ENCODE data around the gene TESK1.

The TESK1 gene

DNA sequence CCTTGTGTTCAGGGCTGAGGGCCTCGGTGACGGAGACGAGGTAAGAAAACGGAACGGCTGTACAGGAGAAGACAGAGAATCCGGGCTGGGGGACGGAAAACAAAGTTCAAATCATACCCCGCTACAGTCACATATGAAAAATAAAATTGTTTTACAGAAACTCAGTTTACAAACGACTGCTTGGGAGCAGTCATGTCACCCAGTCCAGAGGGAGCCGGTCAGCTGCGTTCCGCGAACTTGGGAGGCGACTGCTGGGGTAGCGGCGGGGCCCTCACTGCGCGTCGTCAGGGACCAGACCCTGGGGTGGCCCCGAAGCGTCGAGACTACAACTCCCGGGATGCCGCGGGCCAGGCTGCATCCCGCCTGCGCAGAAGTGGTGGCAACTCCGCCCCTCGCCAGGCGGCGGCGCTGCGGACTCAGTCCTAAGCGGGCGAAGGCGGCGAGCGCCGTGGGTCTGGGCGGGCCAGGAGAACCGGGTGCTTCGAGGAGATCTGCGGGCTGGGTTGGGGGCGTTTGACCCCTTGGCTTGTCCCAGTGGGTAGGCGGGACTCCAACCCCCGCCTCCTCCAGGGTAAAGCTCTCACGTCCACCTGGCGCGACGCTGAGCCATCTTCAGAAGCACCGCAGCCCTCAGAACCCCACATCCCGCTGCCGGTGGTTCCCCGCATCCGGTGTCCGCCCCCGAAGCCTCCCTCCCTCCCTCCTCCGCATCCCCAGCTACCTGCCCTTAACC, 41.6 kb downstream of the TESK1 start:
- H2AFZ ChIP-seq (ENCODE audit: low read depth), result peak overlapping the region; percentile 97
- peaks cover 17% of the 10 kb centered on the region for H3K4me1 ChIP-seq (ENCODE audit: low read depth, poor library complexity, severe bottlenecking)
- H3K9ac ChIP-seq, result peak overlapping the region; percentile 60
- H3K27me3 ChIP-seq (ENCODE audit: insufficient read depth, low read depth), result no peaks in the 10 kb centered on the region
- no peaks in the 10 kb centered on the region for H3K36me3 ChIP-seq (ENCODE audit: insufficient read depth)
- no peaks in the 10 kb centered on the region for H4K20me1 ChIP-seq (ENCODE audit: insufficient read depth)
- peak overlapping the region; percentile 99 for H3K4me2 ChIP-seq
- no peak overlapping the region for H3K4me3 ChIP-seq (IDR thresholded peaks at IDR 0.05; ENCODE audit: insufficient read depth, low read depth, low read length)
- no peaks in the 10 kb centered on the region for H3K79me2 ChIP-seq (ENCODE audit: insufficient read depth, low read depth)
- TF ChIP-seq CTCF (conservative IDR thresholded peaks at IDR 0.05; ENCODE audit: low read depth, low read length), result peak; percentile 62
- no peak overlapping the region; the same call in 1 of the 2 replicates for H3K27ac ChIP-seq

DNA sequence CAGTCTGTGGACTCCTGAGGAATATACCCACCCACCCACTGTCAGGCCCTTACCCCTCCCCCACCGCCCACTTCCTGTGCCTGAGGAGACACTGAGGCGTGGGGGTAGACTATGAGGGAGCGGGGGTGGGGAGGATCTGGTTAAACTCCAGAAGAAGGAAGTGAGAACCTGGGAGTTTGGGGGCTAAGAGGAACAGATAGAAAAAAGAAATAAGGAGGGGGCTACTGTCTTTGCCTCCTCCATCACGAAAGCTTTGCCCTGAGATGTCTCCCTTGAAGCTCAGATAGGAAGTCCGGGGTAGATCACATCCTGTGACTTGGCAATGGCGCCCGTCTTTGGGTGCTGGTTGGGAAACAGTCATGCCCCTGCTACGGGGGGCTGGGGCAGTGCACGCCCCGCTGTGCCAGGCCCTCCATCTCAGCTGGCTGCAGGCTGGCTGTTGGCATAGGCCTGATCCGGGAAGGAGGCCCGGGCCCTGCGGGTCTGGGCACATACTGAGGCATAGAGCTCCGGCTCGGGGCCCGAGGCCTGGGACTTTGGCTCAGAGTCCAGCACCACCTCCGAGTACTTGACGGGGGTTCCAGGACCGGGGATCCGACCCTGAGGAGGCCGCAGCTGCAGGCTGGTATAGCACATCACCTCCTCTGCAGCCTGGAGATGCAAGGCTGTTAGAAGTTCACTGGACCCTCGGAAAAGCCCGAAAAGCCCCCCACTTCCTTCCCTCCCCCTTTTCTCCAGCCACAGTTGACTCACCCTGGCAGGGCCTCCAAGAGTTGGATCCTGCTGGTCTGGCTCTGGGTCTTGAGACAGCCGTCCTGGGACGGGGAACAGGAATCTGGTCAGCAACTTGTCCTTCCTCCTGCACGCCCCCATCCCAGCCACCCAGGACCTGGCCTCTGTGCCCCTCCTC, 44.6 kb downstream of the TESK1 start:
- Histone ChIP-seq H2AFZ (ENCODE audit: low read depth) (no peak overlapping the region), H3K9ac (no peak overlapping the region), H3K4me1 (ENCODE audit: low read depth, poor library complexity, severe bottlenecking) (peaks cover 17% of the 10 kb centered on the region), H3K27me3 (ENCODE audit: insufficient read depth, low read depth) (no peaks in the 10 kb centered on the region), H4K20me1 (ENCODE audit: insufficient read depth) (no peaks in the 10 kb centered on the region), H3K36me3 (ENCODE audit: insufficient read depth) (no peaks in the 10 kb centered on the region), H3K4me3 (IDR thresholded peaks at IDR 0.05; ENCODE audit: insufficient read depth, low read depth, low read length) (no peak overlapping the region), H3K79me2 (ENCODE audit: insufficient read depth, low read depth) (no peaks in the 10 kb centered on the region), H3K27ac (no peak overlapping the region), H3K4me2 (no peak overlapping the region)
- TF ChIP-seq CTCF (conservative IDR thresholded peaks at IDR 0.05; ENCODE audit: low read depth, low read length), result no peak

DNA sequence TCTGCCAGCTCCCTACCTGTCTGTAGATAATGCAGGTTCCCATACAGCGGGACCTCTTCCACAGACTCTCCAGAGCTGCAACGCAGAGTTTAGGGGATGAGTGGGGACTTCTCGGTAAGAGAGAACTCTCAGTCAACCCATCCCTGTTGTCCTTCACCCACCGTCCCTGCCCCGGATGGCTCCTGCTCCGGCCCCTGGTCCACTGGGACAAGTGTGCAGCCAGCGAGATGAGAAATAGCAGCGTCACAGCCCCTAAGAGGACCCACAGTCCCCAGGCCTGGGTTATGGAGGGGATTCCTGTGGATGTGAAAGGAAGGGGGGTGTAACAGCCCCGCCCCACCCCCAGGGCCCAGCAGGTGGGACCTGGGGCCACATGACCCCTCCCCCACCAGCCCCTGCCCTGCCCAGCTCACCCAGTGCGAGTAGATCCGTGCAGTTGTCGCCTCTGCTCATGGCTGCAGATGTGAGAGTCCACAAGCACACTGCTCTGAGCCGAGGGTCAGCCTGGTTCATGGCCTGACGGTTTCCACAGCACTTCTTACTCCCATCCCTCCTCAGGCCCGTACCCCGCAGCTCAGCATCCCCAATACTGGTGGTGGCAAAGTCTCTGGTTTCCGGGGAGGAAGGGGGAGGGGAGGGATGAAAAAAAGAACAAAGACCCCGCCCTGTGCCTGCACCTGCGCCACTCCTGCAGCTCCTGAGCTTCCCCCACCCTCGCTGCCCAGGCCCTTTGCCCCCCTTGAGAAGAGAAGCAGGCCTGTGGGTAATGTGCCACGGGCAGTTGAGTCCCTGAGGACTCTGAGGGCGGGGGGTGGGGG, 45.5 kb downstream of the TESK1 start, which contains the start of gene SIT1:
Gene SIT1 (minus strand): TSS at position 591 of the 818 bp plus-strand sequence. CDS start 78 bp downstream, at position 513.
- Histone ChIP-seq H3K36me3 (ENCODE audit: insufficient read depth) (no peaks in the 10 kb centered on the region), H3K79me2 (ENCODE audit: insufficient read depth, low read depth) (no peaks in the 10 kb centered on the region), H3K27ac (no peak within 1 kb of the TSS), H3K4me3 (IDR thresholded peaks at IDR 0.05; ENCODE audit: insufficient read depth, low read depth, low read length) (no peak within 1 kb of the TSS), H4K20me1 (ENCODE audit: insufficient read depth) (no peaks in the 10 kb centered on the region), H3K9ac (no peak within 1 kb of the TSS), H2AFZ (ENCODE audit: low read depth) (no peak within 1 kb of the TSS), H3K4me1 (ENCODE audit: low read depth, poor library complexity, severe bottlenecking) (peaks cover 16% of the 10 kb centered on the region), H3K4me2 (no peak within 1 kb of the TSS), H3K27me3 (ENCODE audit: insufficient read depth, low read depth) (no peaks in the 10 kb centered on the region)
- TF ChIP-seq CTCF (conservative IDR thresholded peaks at IDR 0.05; ENCODE audit: low read depth, low read length), result no peak
